HEK293 (cell line): Measurements from ENCODE around the gene THSD4.
A peak's percentile ranks its signal among the peaks of the same experiment; 100 is the strongest.

Source experiments
- HOXA7 ChIP-seq: sonication (generic); formaldehyde crosslinking; IDR thresholded peaks from 2 replicates; pipeline ENCODE4 v1.8.1; 2022; ENCODE audit warnings: missing genetic modification reagents, borderline replicate concordance
- KLF9 ChIP-seq: fragments of 450-650 bp; formaldehyde crosslinking; IDR thresholded peaks from 2 replicates; pipeline ENCODE4 v1.5.1; 2016; ENCODE audit warnings: missing biosample characterization, missing genetic modification characterization, low read depth
- MEIS1 ChIP-seq: sonication (generic); formaldehyde crosslinking; IDR thresholded peaks from 2 replicates; pipeline ENCODE4 v1.8.1; 2022; ENCODE audit warnings: missing genetic modification reagents, mild to moderate bottlenecking, borderline replicate concordance
- MZF1 ChIP-seq: fragments of 450-650 bp; formaldehyde crosslinking; IDR thresholded peaks from 2 replicates; pipeline ENCODE4 v1.5.1; 2017; ENCODE audit warnings: missing biosample characterization, missing genetic modification characterization, borderline replicate concordance
- PBX3 ChIP-seq: sonication (generic); formaldehyde crosslinking; IDR thresholded peaks from 2 replicates; pipeline ENCODE4 v1.8.1; 2022; ENCODE audit warnings: mild to moderate bottlenecking, moderate library complexity, missing genetic modification reagents
- PRDM4 ChIP-seq: fragments of 450-650 bp; formaldehyde crosslinking; IDR thresholded peaks from 2 replicates; pipeline ENCODE4 v1.5.1; 2017; ENCODE audit warnings: missing biosample characterization, missing genetic modification characterization
- RBAK ChIP-seq: fragments of 450-650 bp; formaldehyde crosslinking; IDR thresholded peaks from 2 replicates; pipeline ENCODE4 v1.5.1; 2016; ENCODE audit warnings: missing biosample characterization, missing genetic modification characterization
- SCRT1 ChIP-seq: fragments of 450-650 bp; formaldehyde crosslinking; IDR thresholded peaks from 2 replicates; pipeline ENCODE4 v1.5.1; 2016; ENCODE audit warnings: missing biosample characterization, missing genetic modification characterization, borderline replicate concordance
- SP7 ChIP-seq: fragments of 450-650 bp; formaldehyde crosslinking; IDR thresholded peaks from 2 replicates; pipeline ENCODE4 v1.5.1; 2016; ENCODE audit warnings: missing biosample characterization, missing genetic modification characterization
- TCF7L2 ChIP-seq: IDR thresholded peaks from 2 replicates; pipeline ENCODE4 v1.6.1; 2011; ENCODE audit warnings: low read depth, mild to moderate bottlenecking, inconsistent platforms, low read length, moderate library complexity, borderline replicate concordance
- TRIM28 ChIP-seq: IDR thresholded peaks from 2 replicates; pipeline ENCODE4 v1.6.1; 2011; ENCODE audit warnings: low read length, control low read depth, borderline replicate concordance
- ZBTB17 ChIP-seq: fragments of 450-650 bp; formaldehyde crosslinking; IDR thresholded peaks from 2 replicates; pipeline ENCODE4 v1.5.1; 2016; ENCODE audit warnings: missing biosample characterization, missing genetic modification characterization
- ZBTB20 ChIP-seq: fragments of 450-650 bp; formaldehyde crosslinking; IDR thresholded peaks from 2 replicates; pipeline ENCODE4 v1.5.1; 2016; ENCODE audit warnings: missing biosample characterization, missing genetic modification characterization
- ZBTB21 ChIP-seq: fragments of 450-650 bp; formaldehyde crosslinking; IDR thresholded peaks from 2 replicates; pipeline ENCODE4 v1.5.1; 2017; ENCODE audit warnings: missing biosample characterization, missing genetic modification characterization
- ZFP37 ChIP-seq: fragments of 450-650 bp; formaldehyde crosslinking; IDR thresholded peaks from 2 replicates; pipeline ENCODE4 v1.5.1; 2016; ENCODE audit warnings: missing biosample characterization, missing genetic modification characterization
- ZNF112 ChIP-seq: fragments of 450-650 bp; formaldehyde crosslinking; IDR thresholded peaks from 2 replicates; pipeline ENCODE4 v1.5.0; 2017; ENCODE audit warnings: missing biosample characterization, missing genetic modification characterization
- ZNF132 ChIP-seq: fragments of 450-650 bp; formaldehyde crosslinking; IDR thresholded peaks from 2 replicates; pipeline ENCODE4 v1.5.1; 2017; ENCODE audit warnings: missing biosample characterization, missing genetic modification characterization, borderline replicate concordance
- ZNF280D ChIP-seq: fragments of 450-650 bp; formaldehyde crosslinking; IDR thresholded peaks from 2 replicates; pipeline ENCODE4 v1.5.1; 2016; ENCODE audit warnings: missing biosample characterization, missing genetic modification characterization
- ZNF335 ChIP-seq: fragments of 450-650 bp; formaldehyde crosslinking; conservative IDR thresholded peaks from 2 replicates; pipeline ENCODE4 v1.5.1; 2016; ENCODE audit warnings: missing biosample characterization, missing genetic modification characterization
- ZNF366 ChIP-seq: fragments of 450-650 bp; formaldehyde crosslinking; conservative IDR thresholded peaks from 2 replicates; pipeline ENCODE4 v1.5.1; 2016; ENCODE audit warnings: missing biosample characterization, missing genetic modification characterization
- ZNF391 ChIP-seq: fragments of 450-650 bp; formaldehyde crosslinking; IDR thresholded peaks from 2 replicates; pipeline ENCODE4 v1.5.1; 2016; ENCODE audit warnings: low read depth, missing biosample characterization, missing genetic modification characterization, borderline replicate concordance
- ZNF394 ChIP-seq: fragments of 450-650 bp; formaldehyde crosslinking; IDR thresholded peaks from 2 replicates; pipeline ENCODE4 v1.5.1; 2016; ENCODE audit warnings: missing biosample characterization, missing genetic modification characterization, mild to moderate bottlenecking, moderate library complexity, borderline replicate concordance
- ZNF416 ChIP-seq: fragments of 450-650 bp; formaldehyde crosslinking; IDR thresholded peaks from 2 replicates; pipeline ENCODE4 v1.5.1; 2016; ENCODE audit warnings: missing biosample characterization, missing genetic modification characterization
- ZNF426 ChIP-seq: fragments of 450-650 bp; formaldehyde crosslinking; IDR thresholded peaks from 2 replicates; pipeline ENCODE4 v1.5.1; 2017; ENCODE audit warnings: missing biosample characterization, missing genetic modification characterization, mild to moderate bottlenecking, inconsistent platforms, moderate library complexity
- ZNF629 ChIP-seq: fragments of 450-650 bp; formaldehyde crosslinking; IDR thresholded peaks from 2 replicates; pipeline ENCODE4 v1.5.1; 2017; ENCODE audit warnings: missing biosample characterization, missing genetic modification characterization
- ZNF660 ChIP-seq: fragments of 450-650 bp; IDR thresholded peaks from 2 replicates; pipeline ENCODE4 v1.5.1; 2018; ENCODE audit warnings: missing biosample characterization, mild to moderate bottlenecking, missing genetic modification characterization
- ZNF677 ChIP-seq: fragments of 450-650 bp; IDR thresholded peaks from 2 replicates; pipeline ENCODE4 v1.5.0; 2018; ENCODE audit warnings: missing biosample characterization, mild to moderate bottlenecking, missing genetic modification characterization, moderate library complexity
- ZNF768 ChIP-seq: fragments of 450-650 bp; formaldehyde crosslinking; IDR thresholded peaks from 2 replicates; pipeline ENCODE4 v1.5.1; 2018; ENCODE audit warnings: missing biosample characterization, mild to moderate bottlenecking, missing genetic modification characterization
- ZNF776 ChIP-seq: fragments of 450-650 bp; formaldehyde crosslinking; IDR thresholded peaks from 2 replicates; pipeline ENCODE4 v1.5.0; 2017; ENCODE audit warnings: missing biosample characterization, missing genetic modification characterization, borderline replicate concordance
- ZSCAN16 ChIP-seq: fragments of 450-650 bp; formaldehyde crosslinking; IDR thresholded peaks from 2 replicates; pipeline ENCODE4 v1.5.1; 2016; ENCODE audit warnings: missing biosample characterization, missing genetic modification characterization
- TF ChIP-seq, protein P1 (sequence below): fragments of 450-650 bp; formaldehyde crosslinking; IDR thresholded peaks from 2 replicates; pipeline ENCODE4 v1.5.1; 2016; ENCODE audit warnings: missing biosample characterization, missing genetic modification characterization

THSD4 gene

GRCh38 chr15:71366926-71367325 lies 251.7 kb downstream of the THSD4 start (continued):
- TF ChIP-seq ZNF335 (0 out of 2 replicates have a peak, but pooled peaks have one; percentile 27), TCF7L2 (no peak), ZNF776 (tag by site-specific recombination) (no peak), ZNF132 (tag by site-specific recombination) (no peak), MZF1 (tag by site-specific recombination) (no peak), ZNF416 (no peak), PRDM4 (tag by site-specific recombination) (no peak), ZNF629 (tag by site-specific recombination) (peak; percentile 63), ZBTB20 (tag by site-specific recombination) (no peak), ZNF660 (tag by site-specific recombination) (no peak), ZNF280D (tag by site-specific recombination) (no peak), RBAK (tag by site-specific recombination) (no peak), ZNF112 (no peak), MEIS1 (CRISPR knock-in tag) (no peak), ZNF366 (peak; percentile 35; the same call in 1 of the 2 replicates), ZNF394 (tag by site-specific recombination) (no peak), PBX3 (CRISPR knock-in tag) (no peak), ZBTB17 (tag by site-specific recombination) (no peak), ZBTB21 (tag by site-specific recombination) (peak; percentile 83), ZFP37 (no peak), ZNF768 (tag by site-specific recombination) (no peak), HOXA7 (CRISPR knock-in tag) (no peak), ZNF426 (tag by site-specific recombination) (no peak), SCRT1 (tag by site-specific recombination) (no peak), ZSCAN16 (no peak), TRIM28 (no peak), SP7 (tag by site-specific recombination) (peak; percentile 41; the same call in 1 of the 2 replicates), ZNF391 (tag by site-specific recombination) (no peak), KLF9 (no peak), ZNF677 (tag by site-specific recombination) (no peak)
- TF ChIP-seq, protein P1, sequence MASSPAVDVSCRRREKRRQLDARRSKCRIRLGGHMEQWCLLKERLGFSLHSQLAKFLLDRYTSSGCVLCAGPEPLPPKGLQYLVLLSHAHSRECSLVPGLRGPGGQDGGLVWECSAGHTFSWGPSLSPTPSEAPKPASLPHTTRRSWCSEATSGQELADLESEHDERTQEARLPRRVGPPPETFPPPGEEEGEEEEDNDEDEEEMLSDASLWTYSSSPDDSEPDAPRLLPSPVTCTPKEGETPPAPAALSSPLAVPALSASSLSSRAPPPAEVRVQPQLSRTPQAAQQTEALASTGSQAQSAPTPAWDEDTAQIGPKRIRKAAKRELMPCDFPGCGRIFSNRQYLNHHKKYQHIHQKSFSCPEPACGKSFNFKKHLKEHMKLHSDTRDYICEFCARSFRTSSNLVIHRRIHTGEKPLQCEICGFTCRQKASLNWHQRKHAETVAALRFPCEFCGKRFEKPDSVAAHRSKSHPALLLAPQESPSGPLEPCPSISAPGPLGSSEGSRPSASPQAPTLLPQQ (tag by site-specific recombination), result no peak
